GM18858 (cell line): ENCODE results near the gene MED15.
"Not testable (repeated sequence)": the region's sequence is repeated elsewhere in the genome, so short reads cannot be mapped to it uniquely, and the experiment has no call there.

Experiments used
- ATAC-seq: cut with Tn5 transposase; IDR thresholded peaks from one replicate; pipeline ENCODE4 v1.9.1; 2021; ENCODE audit not compliant: unreplicated experiment

Gene MED15

GRCh38 chr22:20530368-20531153 lies 23.2 kb downstream of the MED15 start:
- no peak for ATAC-seq

GRCh38 chr22:20531154-20531403 lies 23.7 kb downstream of the MED15 start:
- no peak for ATAC-seq

- no peak for ATAC-seq
Observed at GRCh38 chr22:20531404-20532201, 24.2 kb downstream of the MED15 start.

GRCh38 chr22:20532256-20532993 lies 25.0 kb downstream of the MED15 start:
- ATAC-seq = no peak

GRCh38 chr22:20533095-20533878 lies 25.9 kb downstream of the MED15 start:
- no peak for ATAC-seq

- ATAC-seq = no peak
Observed at GRCh38 chr22:20533879-20534265, 26.5 kb downstream of the MED15 start.

GRCh38 chr22:20536590-20537324 lies 29.3 kb downstream of the MED15 start:
- ATAC-seq = no peak

- no peak for ATAC-seq
Observed at GRCh38 chr22:20537325-20537756, 29.9 kb downstream of the MED15 start.

- ATAC-seq = no peak
Observed at GRCh38 chr22:20537983-20538382, 30.6 kb downstream of the MED15 start.

GRCh38 chr22:20538875-20539274 lies 31.5 kb downstream of the MED15 start:
- not testable (repeated sequence) for ATAC-seq

- ATAC-seq = no peak
Observed at GRCh38 chr22:20542055-20542454, 34.6 kb downstream of the MED15 start.

- no peak for ATAC-seq
Observed at GRCh38 chr22:20542736-20543135, 35.3 kb downstream of the MED15 start.

GRCh38 chr22:20545318-20545634 lies 37.9 kb downstream of the MED15 start:
- ATAC-seq = not testable (repeated sequence)

GRCh38 chr22:20545681-20546521 lies 38.5 kb downstream of the MED15 start:
- no peak for ATAC-seq

- no peak for ATAC-seq
Observed at GRCh38 chr22:20546541-20546950, 39.1 kb downstream of the MED15 start.

GRCh38 chr22:20547029-20547428 lies 39.6 kb downstream of the MED15 start:
- no peak for ATAC-seq

- no peak for ATAC-seq
Observed at GRCh38 chr22:20548806-20549205, 41.4 kb downstream of the MED15 start.

GRCh38 chr22:20549232-20549841 lies 41.9 kb downstream of the MED15 start:
- no peak for ATAC-seq
